SU-DHL-6 (cell line): ENCODE measurements around the gene KRT84.

Experiments
- CTCF ChIP-seq: fragments of 200-600 bp; sonication (generic); IDR thresholded peaks from one replicate; pipeline ENCODE4 v1.5.1; 2017; ENCODE audit warnings: antibody characterized with exemption, mild to moderate bottlenecking, low read length, moderate library complexity; ENCODE audit not compliant: insufficient read depth, poor library complexity, severe bottlenecking
- EZH2phosphoT487 ChIP-seq: fragments of 200-600 bp; sonication (generic), shearing (Covaris generic); conservative IDR thresholded peaks from 2 replicates; pipeline ENCODE4 v1.6.1; 2018; ENCODE audit warnings: mild to moderate bottlenecking, antibody characterized with exemption, low read length, moderate library complexity, mixed read lengths

DNA sequence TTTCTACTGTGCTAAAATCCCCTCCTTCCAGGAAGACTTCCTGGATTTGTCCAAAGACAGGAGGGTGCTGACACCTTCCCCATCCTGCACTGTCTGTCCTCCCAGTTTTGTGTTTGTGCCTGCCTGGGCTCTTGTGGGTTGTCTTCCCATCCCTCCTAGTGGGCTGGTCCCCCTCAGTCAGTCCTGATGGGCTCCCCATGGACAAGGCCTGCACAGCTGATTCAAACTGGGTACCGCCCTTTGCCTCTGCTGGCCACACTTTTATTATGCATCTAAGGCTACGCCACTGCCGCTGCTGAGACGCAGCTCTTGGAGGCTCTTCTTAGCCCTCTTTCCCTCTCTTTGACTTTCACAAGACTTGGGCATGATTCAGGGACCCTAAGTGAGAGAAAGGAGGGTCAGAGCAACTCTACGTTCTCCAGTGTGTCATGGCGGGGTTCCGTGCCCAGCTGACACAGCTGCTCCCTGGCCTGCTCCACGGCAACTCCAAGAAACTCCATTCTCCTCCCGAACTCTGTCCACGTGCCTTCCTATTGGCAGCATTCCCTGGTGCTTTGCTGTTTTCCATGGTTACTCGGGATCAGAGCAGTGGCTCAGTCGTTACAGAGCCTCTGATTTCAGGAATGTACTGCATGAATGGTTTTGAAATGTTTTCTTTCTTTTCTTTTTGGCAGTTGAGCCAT lies 14.4 kb downstream of the KRT84 start:
- no peak for TF ChIP-seq CTCF
- TF ChIP-seq EZH2phosphoT487, result no peak
